Activated CD4-positive, alpha-beta T cell treated with anti-CD3 and anti-CD28 coated beads, Interleukin-2, amount 50 U/mL, for 1 hour (primary cell): ENCODE data around the gene KLF2.

Experiments
- DNase-seq: peaks from one replicate; pipeline ENCODE4 v3.0.0-alpha.2; 2020

The KLF2 gene

GRCh38 chr19:16308081-16308480, 16.5 kb upstream of the KLF2 start:
- DNase-seq: no peak

- no peak for DNase-seq
These were observed 15.0 kb upstream of the KLF2 start for GRCh38 chr19:16309643-16310042.

- no peak for DNase-seq
These were observed 8.7 kb upstream of the KLF2 start for GRCh38 chr19:16315825-16316505.

GRCh38 chr19:16316506-16316882, 8.1 kb upstream of the KLF2 start:
- DNase-seq: no peak

- DNase-seq: peak; percentile 16
These were observed 5.1 kb upstream of the KLF2 start for GRCh38 chr19:16319481-16319880.

- DNase-seq: no peak
These were observed 3.6 kb upstream of the KLF2 start for GRCh38 chr19:16320987-16321386.

GRCh38 chr19:16325161-16325527, 518 bp downstream of the KLF2 start:
- DNase-seq: peak; percentile 48

- DNase-seq: peak; percentile 46
These were observed 1.2 kb downstream of the KLF2 start for GRCh38 chr19:16325641-16326400.

GRCh38 chr19:16326401-16327168, 2.0 kb downstream of the KLF2 start:
- DNase-seq: peak; percentile 51

GRCh38 chr19:16327169-16327475, 2.5 kb downstream of the KLF2 start:
- no peak for DNase-seq

- no peak for DNase-seq
These were observed 2.9 kb downstream of the KLF2 start for GRCh38 chr19:16327501-16327900.

GRCh38 chr19:16327911-16328823, 3.5 kb downstream of the KLF2 start:
- peak; percentile 60 for DNase-seq

GRCh38 chr19:16328824-16329482, 4.3 kb downstream of the KLF2 start:
- peak; percentile 70 for DNase-seq

- DNase-seq: peak; percentile 94
These were observed 5.8 kb downstream of the KLF2 start for GRCh38 chr19:16330368-16330801.

GRCh38 chr19:16330806-16331690, 6.4 kb downstream of the KLF2 start:
- DNase-seq: no peak

- DNase-seq: no peak
These were observed 8.5 kb downstream of the KLF2 start for GRCh38 chr19:16333001-16333586.

- no peak for DNase-seq
These were observed 9.8 kb downstream of the KLF2 start for GRCh38 chr19:16334411-16334810.

- no peak for DNase-seq
These were observed 10.6 kb downstream of the KLF2 start for GRCh38 chr19:16335226-16335625.

GRCh38 chr19:16336571-16336970, 11.9 kb downstream of the KLF2 start:
- DNase-seq: no peak

- no peak for DNase-seq
These were observed 13.3 kb downstream of the KLF2 start for GRCh38 chr19:16337809-16338469.
